ENCODE data around the gene CYREN.

- TF ChIP-seq CTCF (IDR thresholded peaks at IDR 0.05 in 8 of 11, conservative IDR thresholded peaks at IDR 0.05 in 3 of 11) (peak in 2 of 11 experiments; percentile 15 to 19), POLR2AphosphoS5 (IDR thresholded peaks at IDR 0.05) (peak; percentile 27 to 77 (median 69))
Measured at GRCh38 chr7:135164357-135165061, 6.0 kb downstream of the CYREN start.
